Measurements from ENCODE around the gene TTC3. TPM values are rescaled to one million over a fixed set of nuclear protein-coding genes. Genes with fewer than 3 reads are reported as not detected.

The TTC3 gene
- total RNA-seq, 1 experiment from 2014 or later = 77.6 TPM

GRCh38 chr21:37240978-37241377, 167.9 kb downstream of the TTC3 start:
- Histone ChIP-seq H3F3A (ENCODE audit: insufficient read depth, low read depth) (no peaks in the 10 kb centered on the region), H3K36me3 (ENCODE audit: low read depth) (no peaks in the 10 kb centered on the region), H3K4me1 (replicated peaks; ENCODE audit: insufficient read depth) (no peaks in the 10 kb centered on the region), H4K20me1 (ENCODE audit: insufficient read depth) (no peaks in the 10 kb centered on the region), H3K9me3 (ENCODE audit: insufficient read depth, low read depth) (no peaks in the 10 kb centered on the region), H3K27me3 (ENCODE audit: insufficient read depth, low read depth) (no peaks in the 10 kb centered on the region), H3K4me3 (no peak overlapping the region), H2AFZ (no peak overlapping the region), H3K79me2 (ENCODE audit: low read depth) (no peaks in the 10 kb centered on the region), H3K27ac (no peak overlapping the region), H3K9me2 (ENCODE audit: insufficient read depth) (no peaks in the 10 kb centered on the region), H3K4me2 (no peak overlapping the region)
- TF ChIP-seq, protein P1, sequence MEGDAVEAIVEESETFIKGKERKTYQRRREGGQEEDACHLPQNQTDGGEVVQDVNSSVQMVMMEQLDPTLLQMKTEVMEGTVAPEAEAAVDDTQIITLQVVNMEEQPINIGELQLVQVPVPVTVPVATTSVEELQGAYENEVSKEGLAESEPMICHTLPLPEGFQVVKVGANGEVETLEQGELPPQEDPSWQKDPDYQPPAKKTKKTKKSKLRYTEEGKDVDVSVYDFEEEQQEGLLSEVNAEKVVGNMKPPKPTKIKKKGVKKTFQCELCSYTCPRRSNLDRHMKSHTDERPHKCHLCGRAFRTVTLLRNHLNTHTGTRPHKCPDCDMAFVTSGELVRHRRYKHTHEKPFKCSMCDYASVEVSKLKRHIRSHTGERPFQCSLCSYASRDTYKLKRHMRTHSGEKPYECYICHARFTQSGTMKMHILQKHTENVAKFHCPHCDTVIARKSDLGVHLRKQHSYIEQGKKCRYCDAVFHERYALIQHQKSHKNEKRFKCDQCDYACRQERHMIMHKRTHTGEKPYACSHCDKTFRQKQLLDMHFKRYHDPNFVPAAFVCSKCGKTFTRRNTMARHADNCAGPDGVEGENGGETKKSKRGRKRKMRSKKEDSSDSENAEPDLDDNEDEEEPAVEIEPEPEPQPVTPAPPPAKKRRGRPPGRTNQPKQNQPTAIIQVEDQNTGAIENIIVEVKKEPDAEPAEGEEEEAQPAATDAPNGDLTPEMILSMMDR (conservative IDR thresholded peaks at IDR 0.05) = no peak
- POLR2A ChIA-PET (ENCODE audit: unreplicated experiment) = no interaction called here
- CTCF ChIA-PET = no interaction called here
- BruUV-seq (replicated peaks) = no TSS peak
- DNase-seq = no peak
- intact Hi-C loops (cut with micrococcal nuclease; ENCODE audit: unreplicated experiment) = loop anchor here (10.0 kb wide), 1 partner anchor 244 kb away; no protein-coding TSS in a partner anchor

- no peak overlapping the region for H3K4me2 ChIP-seq
- no peak overlapping the region for H3K4me3 ChIP-seq
- no peaks in the 10 kb centered on the region for H3K36me3 ChIP-seq (ENCODE audit: low read depth)
- no peaks in the 10 kb centered on the region for H4K20me1 ChIP-seq (ENCODE audit: insufficient read depth)
- intact Hi-C loops (cut with micrococcal nuclease; ENCODE audit: unreplicated experiment) = loop anchor here (10.0 kb wide), 1 partner anchor 243 kb away; no protein-coding TSS in a partner anchor
- no peaks in the 10 kb centered on the region for H3K4me1 ChIP-seq (replicated peaks; ENCODE audit: insufficient read depth)
- ChIA-PET POLR2A (ENCODE audit: unreplicated experiment) (no interaction called here), CTCF (no interaction called here)
- no peak overlapping the region for H2AFZ ChIP-seq
- no TSS peak for BruUV-seq (replicated peaks)
- H3K9me2 ChIP-seq (ENCODE audit: insufficient read depth) = no peaks in the 10 kb centered on the region
- no peak overlapping the region for H3K27ac ChIP-seq
- no peaks in the 10 kb centered on the region for H3K27me3 ChIP-seq (ENCODE audit: insufficient read depth, low read depth)
- H3F3A ChIP-seq (ENCODE audit: insufficient read depth, low read depth) = no peaks in the 10 kb centered on the region
- H3K9me3 ChIP-seq (ENCODE audit: insufficient read depth, low read depth) = no peaks in the 10 kb centered on the region
- H3K79me2 ChIP-seq (ENCODE audit: low read depth) = no peaks in the 10 kb centered on the region
- DNase-seq = no peak
- no peak for TF ChIP-seq EZH2 (IDR thresholded peaks at IDR 0.05; ENCODE audit: low read depth)
- TF ChIP-seq, protein P1 (conservative IDR thresholded peaks at IDR 0.05) = no peak
Observed at GRCh38 chr21:37241426-37241825, 168.4 kb downstream of the TTC3 start.

DNA sequence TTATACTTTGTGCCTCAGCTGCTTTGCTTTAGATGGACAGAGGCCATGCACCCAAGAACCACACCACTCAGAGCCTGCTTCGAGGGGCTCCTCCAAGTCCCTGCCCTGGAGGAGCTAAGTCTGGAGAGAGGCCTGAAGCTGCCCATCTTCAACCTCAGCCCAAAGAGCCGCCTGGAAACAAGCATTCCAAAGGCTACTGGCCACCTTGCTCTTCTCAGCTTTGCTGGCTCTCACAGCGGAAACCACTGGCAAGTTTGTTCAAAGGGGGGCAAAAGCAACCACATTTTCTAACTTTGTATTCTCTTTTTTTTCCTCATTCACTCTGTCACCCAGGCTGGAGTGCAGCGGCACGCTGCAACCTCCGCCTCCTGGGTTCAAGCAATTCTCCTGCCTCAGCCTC, 170.9 kb downstream of the TTC3 start:
- POLR2A ChIA-PET (ENCODE audit: unreplicated experiment) = no interaction called here
- TF ChIP-seq EZH2 (IDR thresholded peaks at IDR 0.05; ENCODE audit: low read depth) = no peak
- TF ChIP-seq, protein P1 (conservative IDR thresholded peaks at IDR 0.05) = no peak
- intact Hi-C loops (cut with micrococcal nuclease; ENCODE audit: unreplicated experiment) = loop anchor here (10.0 kb wide), 1 partner anchor 241 kb away; no protein-coding TSS in a partner anchor
- Histone ChIP-seq H3K4me1 (replicated peaks; ENCODE audit: insufficient read depth) (no peaks in the 10 kb centered on the region), H3K27me3 (ENCODE audit: insufficient read depth, low read depth) (no peaks in the 10 kb centered on the region), H3K36me3 (ENCODE audit: low read depth) (no peaks in the 10 kb centered on the region), H3K9me3 (ENCODE audit: insufficient read depth, low read depth) (no peaks in the 10 kb centered on the region), H4K20me1 (ENCODE audit: insufficient read depth) (no peaks in the 10 kb centered on the region), H3K79me2 (ENCODE audit: low read depth) (peaks cover 22% of the 10 kb centered on the region), H3F3A (ENCODE audit: insufficient read depth, low read depth) (no peaks in the 10 kb centered on the region), H3K9me2 (ENCODE audit: insufficient read depth) (no peaks in the 10 kb centered on the region), H3K27ac (no peak overlapping the region), H2AFZ (no peak overlapping the region), H3K4me2 (no peak overlapping the region), H3K4me3 (no peak overlapping the region)
- DNase-seq = no peak
- no TSS peak for BruUV-seq (replicated peaks)
- CTCF ChIA-PET = no interaction called here

Data from PC-9 (cell line).